ENCODE measurements around the gene ATG9B.

ATG9B gene

DNA sequence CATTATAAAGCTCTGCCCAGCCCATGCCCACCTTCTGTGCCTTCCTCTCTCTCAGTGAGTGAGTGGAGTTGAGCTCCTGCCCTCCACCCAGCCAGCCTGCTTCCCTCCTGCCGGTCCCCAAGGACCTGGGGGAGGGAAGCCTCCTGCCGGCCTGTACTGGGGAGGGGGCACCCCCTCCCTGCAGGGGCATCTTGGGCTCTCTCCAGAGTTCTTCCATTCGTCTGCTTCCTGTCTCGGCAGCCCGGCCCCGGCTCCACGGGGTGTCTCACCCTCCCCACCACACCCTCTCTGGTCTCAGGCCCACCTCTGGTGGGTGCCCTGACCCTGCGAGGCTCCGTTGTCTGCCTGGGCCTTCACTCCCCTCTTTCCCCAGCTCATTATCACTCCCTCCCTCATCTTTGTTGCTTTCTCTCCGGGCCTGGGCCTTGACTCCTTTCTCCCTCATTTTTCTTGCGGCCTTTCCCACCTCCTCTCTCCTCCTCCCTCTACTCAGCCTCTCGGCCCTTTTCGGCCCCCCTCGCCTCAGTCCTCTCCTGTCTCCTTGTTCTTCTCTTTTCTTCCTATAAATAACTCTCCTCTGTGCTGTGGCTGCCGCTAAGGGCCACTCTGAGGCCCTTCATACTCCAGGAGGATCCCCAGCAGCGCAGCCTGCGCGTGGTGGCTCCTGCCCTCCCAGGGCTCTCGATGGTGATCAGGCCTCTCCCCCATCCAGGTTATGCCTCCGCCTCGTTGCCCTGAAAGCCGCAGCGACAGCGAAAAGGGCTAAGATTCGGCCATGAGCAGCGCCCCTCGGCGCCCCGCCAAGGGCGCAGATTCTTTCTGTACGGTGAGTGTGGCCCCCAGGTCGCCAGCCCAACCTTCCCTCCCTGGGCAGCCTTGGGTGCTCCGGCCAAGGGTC, 37.2 kb upstream of the ATG9B start:
- TF ChIP-seq, protein P1, sequence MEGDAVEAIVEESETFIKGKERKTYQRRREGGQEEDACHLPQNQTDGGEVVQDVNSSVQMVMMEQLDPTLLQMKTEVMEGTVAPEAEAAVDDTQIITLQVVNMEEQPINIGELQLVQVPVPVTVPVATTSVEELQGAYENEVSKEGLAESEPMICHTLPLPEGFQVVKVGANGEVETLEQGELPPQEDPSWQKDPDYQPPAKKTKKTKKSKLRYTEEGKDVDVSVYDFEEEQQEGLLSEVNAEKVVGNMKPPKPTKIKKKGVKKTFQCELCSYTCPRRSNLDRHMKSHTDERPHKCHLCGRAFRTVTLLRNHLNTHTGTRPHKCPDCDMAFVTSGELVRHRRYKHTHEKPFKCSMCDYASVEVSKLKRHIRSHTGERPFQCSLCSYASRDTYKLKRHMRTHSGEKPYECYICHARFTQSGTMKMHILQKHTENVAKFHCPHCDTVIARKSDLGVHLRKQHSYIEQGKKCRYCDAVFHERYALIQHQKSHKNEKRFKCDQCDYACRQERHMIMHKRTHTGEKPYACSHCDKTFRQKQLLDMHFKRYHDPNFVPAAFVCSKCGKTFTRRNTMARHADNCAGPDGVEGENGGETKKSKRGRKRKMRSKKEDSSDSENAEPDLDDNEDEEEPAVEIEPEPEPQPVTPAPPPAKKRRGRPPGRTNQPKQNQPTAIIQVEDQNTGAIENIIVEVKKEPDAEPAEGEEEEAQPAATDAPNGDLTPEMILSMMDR (conservative IDR thresholded peaks at IDR 0.05): no peak
- peak overlapping the region; percentile 92 for H3K27ac ChIP-seq

DNA sequence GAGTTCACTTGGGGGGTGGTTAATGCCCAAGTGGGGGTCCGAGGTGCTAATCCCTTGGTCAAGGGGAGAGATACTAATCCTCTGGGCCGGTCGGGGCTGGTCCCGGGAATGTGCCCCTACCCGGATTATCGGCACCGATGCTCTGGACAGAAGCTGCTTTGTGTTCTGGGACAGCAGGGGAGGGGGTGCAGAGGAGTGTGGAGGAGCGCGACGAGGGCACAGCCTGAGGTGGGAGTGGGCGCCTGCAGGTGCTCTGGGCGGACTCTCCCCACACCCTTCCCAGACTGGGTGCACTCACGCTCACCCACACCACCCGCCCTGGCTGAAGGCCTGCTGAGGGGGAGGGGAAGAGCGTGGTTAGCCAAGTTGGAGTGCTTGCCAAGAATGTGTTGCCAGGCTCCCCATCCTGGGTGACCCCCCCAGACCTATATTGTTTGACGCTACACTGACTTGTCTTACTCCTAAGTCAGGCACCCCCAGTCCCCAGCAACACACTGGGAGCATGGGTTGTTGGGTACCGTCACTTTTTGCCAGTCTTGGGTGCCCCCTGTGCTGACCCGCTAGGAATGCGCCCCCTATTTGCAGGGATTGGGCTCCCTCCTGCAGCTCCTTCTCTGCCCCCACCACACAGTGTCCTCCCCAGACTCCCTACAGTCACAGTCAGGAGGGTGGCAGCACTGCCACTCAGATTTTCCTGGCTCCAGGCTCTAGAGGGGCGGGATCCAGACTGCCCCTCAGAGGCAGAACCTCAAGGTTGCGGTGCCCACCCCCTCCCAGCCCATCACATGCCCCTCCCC, 36.3 kb upstream of the ATG9B start:
- TF ChIP-seq, protein P1 (conservative IDR thresholded peaks at IDR 0.05): no peak
- H3K27ac ChIP-seq: peak overlapping the region; percentile 92

DNA sequence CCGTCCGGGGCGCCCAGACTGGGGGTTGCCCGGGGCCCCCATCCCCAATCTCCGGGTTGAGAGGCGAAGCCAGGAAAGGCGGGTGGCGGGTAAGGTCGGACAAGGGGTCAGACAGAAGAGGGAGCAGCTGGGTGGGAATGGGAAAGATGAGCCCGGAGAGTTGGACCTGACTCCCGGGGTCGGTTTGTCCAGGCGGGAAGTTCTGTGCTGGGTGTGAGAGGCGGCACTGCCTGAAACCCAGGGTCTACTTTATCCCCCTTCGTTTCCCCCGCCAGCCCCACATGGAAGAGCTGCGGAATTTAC, 35.8 kb upstream of the ATG9B start:
- peak overlapping the region; percentile 92 for H3K27ac ChIP-seq
- TF ChIP-seq, protein P1 (conservative IDR thresholded peaks at IDR 0.05): 0 out of 2 replicates have a peak, but pooled peaks have one; percentile 15

DNA sequence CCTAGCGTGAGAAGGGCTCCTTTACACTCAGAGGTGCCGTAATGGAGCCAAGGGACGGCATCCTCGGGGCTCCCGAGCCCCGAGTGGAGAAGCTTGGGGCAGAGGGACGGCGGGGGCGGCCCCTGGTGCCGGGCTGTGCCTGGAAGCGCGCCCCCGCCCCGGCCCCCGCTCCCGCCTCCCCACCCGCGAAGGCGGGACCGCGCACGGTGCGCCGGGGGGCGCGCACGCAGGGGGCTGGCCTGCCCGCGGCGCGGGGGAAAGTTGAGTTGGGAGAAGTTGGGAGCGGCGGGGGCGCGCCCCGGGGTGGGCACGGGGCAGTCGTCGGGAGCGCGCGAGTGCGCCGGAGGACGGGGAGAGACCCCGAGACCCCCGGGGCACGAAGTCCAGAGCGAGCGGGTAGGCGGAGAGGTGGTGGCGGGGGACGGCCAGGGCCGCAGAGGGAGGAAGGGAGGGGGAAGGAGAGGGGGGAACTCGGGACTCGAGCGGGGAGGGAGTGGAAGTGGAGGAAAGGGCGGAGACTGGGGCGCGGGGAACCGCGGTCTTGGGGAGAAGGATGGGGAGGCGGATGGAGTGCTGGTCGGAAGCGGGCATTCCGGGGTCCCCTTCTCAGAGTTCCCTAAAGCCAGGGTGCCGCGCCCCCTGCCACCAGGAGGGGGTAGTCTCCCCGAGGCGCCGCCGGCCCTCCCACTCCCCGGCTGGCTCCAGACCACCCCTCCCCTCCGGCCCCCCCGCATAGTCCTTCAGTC, 35.2 kb upstream of the ATG9B start, which contains the start of gene SLC4A2:
TSS of gene SLC4A2 (plus strand) at position 223 of the 746 bp plus-strand sequence. CDS start 2,399 bp downstream, outside the sequence.
- TF ChIP-seq, protein P1 (conservative IDR thresholded peaks at IDR 0.05): peak; percentile 63
- H3K27ac ChIP-seq: peak within 1 kb of the TSS; percentile 92

DNA sequence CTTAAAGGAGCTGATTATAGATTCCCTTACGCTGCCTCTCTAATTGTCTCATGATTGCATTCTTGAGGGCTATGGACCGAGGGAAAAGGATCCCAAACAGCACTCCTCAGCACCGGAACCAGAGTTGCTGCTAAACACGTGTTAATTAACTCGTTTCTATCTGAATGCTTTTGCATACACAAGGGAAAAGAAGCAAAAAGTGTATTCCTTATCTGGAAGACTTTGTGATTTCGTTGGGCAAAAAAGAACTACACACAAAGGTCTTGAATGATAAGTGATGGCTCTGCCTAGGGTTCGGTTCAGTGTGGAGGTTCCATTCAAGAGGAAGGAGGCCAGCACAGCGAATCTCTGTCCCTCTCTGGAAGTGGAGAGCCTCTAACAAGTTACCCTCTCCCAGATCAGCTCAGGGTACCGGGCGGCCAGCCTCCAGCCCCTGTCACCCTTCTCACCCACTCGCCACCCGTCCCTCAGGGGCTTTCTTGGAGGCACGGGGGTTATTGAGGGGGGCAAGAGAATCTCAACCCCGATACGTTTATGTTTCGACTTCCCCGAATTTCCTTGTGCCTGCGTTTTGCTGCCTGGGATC, 34.6 kb upstream of the ATG9B start:
- peak overlapping the region; percentile 92 for H3K27ac ChIP-seq

DNA sequence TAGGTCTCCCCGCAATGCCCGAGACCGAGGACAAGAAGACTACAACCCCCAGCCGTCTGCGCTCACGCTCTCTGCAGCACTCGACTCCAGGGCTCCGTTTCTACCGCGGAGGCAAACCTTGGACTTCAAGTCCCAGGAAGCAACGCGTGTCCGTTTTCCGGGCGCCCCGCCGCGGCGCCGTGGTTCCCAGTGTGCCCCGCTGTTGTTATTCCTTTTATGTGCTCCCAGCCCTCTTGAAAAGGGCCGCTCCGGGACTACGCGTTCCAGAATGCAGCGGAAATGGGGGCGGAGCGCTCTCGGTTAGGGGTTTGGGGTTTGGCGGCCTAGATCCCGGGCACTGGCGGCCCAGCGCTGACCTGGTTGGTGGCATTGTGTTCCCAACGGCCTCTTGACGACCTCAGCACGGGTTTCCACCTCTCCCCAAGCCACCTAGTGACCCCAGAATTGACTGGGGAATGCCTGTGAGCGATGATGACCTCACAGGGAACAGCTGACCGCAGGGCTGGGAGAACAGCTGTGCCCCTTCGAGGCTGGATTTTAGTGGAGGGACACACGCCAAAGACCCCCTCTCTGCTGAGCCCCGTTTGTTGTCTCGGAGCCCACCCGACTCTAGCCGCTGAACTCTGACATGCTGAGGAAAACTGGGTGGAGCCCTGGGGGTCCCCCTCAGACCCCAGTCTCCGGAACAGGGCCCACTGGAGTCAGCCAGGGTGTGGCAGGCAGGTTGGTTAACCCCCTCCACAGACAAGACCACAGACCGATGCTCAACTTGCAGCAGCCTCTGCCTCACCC, 33.9 kb upstream of the ATG9B start:
- TF ChIP-seq, protein P1 (conservative IDR thresholded peaks at IDR 0.05): no peak
- peak overlapping the region; percentile 92 for H3K27ac ChIP-seq

More for the DNA sequence above, 34.6 kb upstream of the ATG9B start:
- TF ChIP-seq, protein P1 (conservative IDR thresholded peaks at IDR 0.05): no peak
